Esophagus squamous epithelium (tissue), 5 donors: ENCODE results near the gene NPB. TPM values are rescaled to one million over a fixed set of nuclear protein-coding genes. Genes with fewer than 3 reads are reported as not detected.

ENCODE experiments used
- DNase-seq: peaks from one replicate; lab custom pipeline; 2025; lab: John Stamatoyannopoulos, UW
- H3K27ac ChIP-seq, 4 donors: fragments of 200-600 bp; sonication (generic); one replicate each; pipeline ENCODE4 v1.5.1; 2016 to 2019; ENCODE audit warnings: mild to moderate bottlenecking in 1 of 4
- H3K27me3 ChIP-seq, 4 donors: fragments of 200-600 bp; sonication (generic); 1 replicate in 3 of 4; 2 replicates in 1 of 4; pipeline versions ENCODE4 v1.5.1 to v1.6.0; 2017 to 2021; ENCODE audit warnings: antibody characterized with exemption in 1 of 4
- H3K36me3 ChIP-seq, 3 donors: fragments of 200-600 bp; sonication (generic); one replicate each; pipeline ENCODE4 v1.5.1; 2016 to 2019
- H3K4me1 ChIP-seq, 3 donors: fragments of 200-600 bp; sonication (generic); one replicate each; pipeline ENCODE4 v1.5.1; 2017 to 2019
- H3K4me3 ChIP-seq, 4 donors: fragments of 200-600 bp; sonication (generic); 1 replicate in 3 of 4; 2 replicates in 1 of 4; pipeline ENCODE4 v1.5.1; 2016 to 2019; ENCODE audit warnings: mild to moderate bottlenecking in 2 of 4, moderate library complexity in 1 of 4
- H3K9me3 ChIP-seq, 3 donors: fragments of 200-600 bp; sonication (generic); one replicate each; pipeline ENCODE4 v1.5.1; 2016 to 2019
- CTCF ChIP-seq, 6 experiments: fragments of 450-650 bp in 4 of 6; fragments of 200-600 bp in 2 of 6; sonication (generic) in 2 of 6; IDR thresholded peaks; one replicate each; pipeline ENCODE4 v1.5.1; 2016 to 2019; ENCODE audit warnings: antibody characterized with exemption in 6 of 6, mild to moderate bottlenecking in 4 of 6, moderate library complexity in 4 of 6
- POLR2A ChIP-seq, 4 donors: fragments of 450-650 bp; IDR thresholded peaks; one replicate each; pipeline ENCODE4 v1.6.1; 2017; ENCODE audit warnings: antibody characterized with exemption in 4 of 4, mild to moderate bottlenecking in 4 of 4, moderate library complexity in 3 of 4
- WGBS, 2 donors: methylation state at CpG; one replicate each; pipeline ENCODE4 v1.1.5; 2018; 5-methylcytosine and 5-hydroxymethylcytosine counted together
- intact Hi-C: fragments of 100-400 bp; cut with DNase I; formaldehyde crosslinking; loops from one replicate; pipeline ENCODE4 v1.15.0; 2022
- total RNA-seq, 4 donors: library from RNA; depleted of rRNA; stranded (reverse); fragments of >200 nt; gene quantifications; one replicate each; pipeline ENCODE4 v1.1.0, GENCODE V29; 2016
- donor health status: DM: yes; HTN: yes; CAD: no.

Gene NPB
- total RNA-seq, 4 donors from 2014 or later, result 0.53 to 7.4 (median 1.5) TPM

GRCh38 chr17:81888105-81888987 lies 13.7 kb upstream of the NPB start:
- TF ChIP-seq CTCF (IDR thresholded peaks at IDR 0.05) (no peak), POLR2A (IDR thresholded peaks at IDR 0.05) (no peak)
- peaks cover 26 to 65% (median 31%) of the 10 kb centered on the region in 3 donors for H3K4me1 ChIP-seq
- no peak for DNase-seq
- no peak overlapping the region for H3K4me3 ChIP-seq
- no peak overlapping the region for H3K27ac ChIP-seq
- peaks cover 36 to 71% (median 38%) of the 10 kb centered on the region in 3 donors for H3K36me3 ChIP-seq
- no peaks in the 10 kb centered on the region for H3K9me3 ChIP-seq
- intact Hi-C loops, result no loop called here
- 90 to 93% methylated on average over 18 to 32 of the region's 44 CpGs for WGBS, 2 donors
- H3K27me3 ChIP-seq, result no peaks in the 10 kb centered on the region

- Histone ChIP-seq H3K27me3 (no peaks in the 10 kb centered on the region), H3K27ac (peak overlapping the region in 1 of 4 donors; percentile 87), H3K9me3 (no peaks in the 10 kb centered on the region), H3K4me3 (no peak overlapping the region), H3K36me3 (peaks cover 36 to 68% (median 38%) of the 10 kb centered on the region in 3 donors), H3K4me1 (peaks cover 26 to 66% (median 31%) of the 10 kb centered on the region in 3 donors)
- 85 to 89% methylated on average over 11 to 14 of the region's 16 CpGs for WGBS, 2 donors
- TF ChIP-seq POLR2A (IDR thresholded peaks at IDR 0.05) (no peak), CTCF (IDR thresholded peaks at IDR 0.05) (no peak)
- DNase-seq, result no peak
- intact Hi-C loops, result no loop called here
Observed at GRCh38 chr17:81888988-81889595, 12.9 kb upstream of the NPB start.

DNA sequence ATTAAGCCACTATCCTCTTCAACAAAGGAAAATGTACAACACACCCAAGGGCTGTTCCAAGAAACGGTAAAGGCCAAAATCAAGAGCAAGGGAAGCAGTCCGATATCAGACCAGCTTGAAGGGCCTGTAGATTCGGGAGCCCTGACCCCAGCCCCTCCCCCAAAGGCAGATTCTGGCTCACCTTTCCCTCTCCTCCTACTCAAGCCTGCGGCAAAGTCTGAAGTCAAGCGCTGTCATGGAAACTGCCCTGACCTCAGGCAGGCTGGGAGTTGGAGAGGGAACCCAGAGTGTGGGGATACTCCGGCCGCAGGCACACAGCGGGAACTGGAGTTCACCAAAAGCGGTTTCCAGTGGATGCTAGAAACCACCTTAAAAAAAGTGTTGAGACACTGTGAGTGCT lies 12.4 kb upstream of the NPB start:
- DNase-seq, result no peak
- Histone ChIP-seq H3K9me3 (no peaks in the 10 kb centered on the region), H3K36me3 (peaks cover 36 to 68% (median 37%) of the 10 kb centered on the region in 3 donors), H3K4me1 (peaks cover 26 to 63% (median 31%) of the 10 kb centered on the region in 3 donors), H3K27ac (peak overlapping the region in 1 of 4 donors; percentile 87), H3K27me3 (no peaks in the 10 kb centered on the region), H3K4me3 (peak overlapping the region in 1 of 4 donors; percentile 64)
- TF ChIP-seq POLR2A (IDR thresholded peaks at IDR 0.05), result no peak
- TF ChIP-seq CTCF (IDR thresholded peaks at IDR 0.05), result no peak
- 80 to 100% methylated on average over 4 to 8 of the region's 9 CpGs for WGBS, 2 donors
- intact Hi-C loops, result no loop called here

DNA sequence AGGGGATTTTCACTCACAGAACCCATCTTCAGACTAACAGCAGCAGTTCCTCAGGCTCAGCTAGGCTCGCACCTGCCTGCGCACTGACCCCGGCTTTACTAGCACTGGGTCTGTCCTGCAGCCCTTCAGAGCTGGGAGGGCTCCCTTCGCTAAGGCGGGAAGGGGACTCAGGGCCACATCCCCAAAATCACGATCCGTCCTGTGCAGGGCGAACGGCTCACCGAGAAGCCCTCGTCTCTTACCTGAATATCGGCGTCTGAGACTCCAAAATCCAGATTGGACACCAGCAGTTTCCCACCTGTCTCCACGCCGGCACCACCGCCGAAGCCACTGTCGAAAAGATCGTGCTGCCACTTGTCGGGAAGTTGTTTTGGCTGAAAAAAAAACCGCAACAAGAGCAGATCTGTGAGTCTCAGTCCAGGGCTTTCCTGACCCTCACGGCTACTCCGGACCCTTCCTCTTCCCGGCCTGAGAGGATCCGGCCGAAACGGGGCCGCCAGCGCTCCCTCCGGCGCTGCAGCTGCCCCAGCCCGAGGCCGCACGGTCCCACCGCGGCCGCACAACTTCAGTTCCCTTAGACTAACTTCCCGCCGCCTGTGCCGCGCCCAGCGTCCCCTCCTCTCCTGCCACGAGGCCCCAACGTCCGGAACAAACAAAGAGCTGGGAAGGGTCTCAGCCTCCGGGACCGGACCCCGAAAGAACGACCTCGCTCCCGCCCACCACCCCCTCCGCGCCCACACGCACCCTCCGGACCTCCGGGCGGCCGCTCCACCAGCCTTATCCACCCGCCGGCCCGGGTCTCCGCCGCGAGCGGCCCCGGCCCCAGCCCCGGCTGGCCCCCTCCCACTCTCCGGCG lies 11.4 kb upstream of the NPB start:
- 15 to 56% methylated on average over 5 to 21 of the region's 69 CpGs for WGBS, 2 donors
- peak overlapping the region; percentile 87 to 98 (median 94) for H3K27ac ChIP-seq
- H3K4me3 ChIP-seq, result peak overlapping the region; percentile 64 to 99 (median 78)
- H3K9me3 ChIP-seq, result no peaks in the 10 kb centered on the region
- TF ChIP-seq CTCF (IDR thresholded peaks at IDR 0.05) (no peak), POLR2A (IDR thresholded peaks at IDR 0.05) (no peak)
- H3K4me1 ChIP-seq, result peaks cover 22 to 52% (median 26%) of the 10 kb centered on the region in 3 donors
- H3K36me3 ChIP-seq, result peaks cover 33 to 68% (median 43%) of the 10 kb centered on the region in 3 donors
- intact Hi-C loops, result no loop called here
- no peak for DNase-seq
- H3K27me3 ChIP-seq, result no peaks in the 10 kb centered on the region
